HepG2 (cell line): ENCODE data around the gene TPPP2.

Source experiments
- CREB1 ChIP-seq, 2 experiments: fragments of 450-650 bp in 1 of 2; IDR thresholded peaks; 2 replicates each; pipeline ENCODE4 v1.6.1; 2016 to 2017; ENCODE audit warnings: control low read depth in 1 of 2, mild to moderate bottlenecking in 1 of 2, missing compliant biosample characterization in 1 of 2, missing genetic modification characterization in 1 of 2
- CTCF ChIP-seq: sonication (generic); formaldehyde crosslinking; IDR thresholded peaks from 2 replicates; pipeline ENCODE4 v1.5.0; 2020; ENCODE audit warnings: mild to moderate bottlenecking, missing genetic modification reagents, moderate library complexity
- GABPA ChIP-seq, 2 experiments: IDR thresholded peaks; 2 replicates each; pipeline ENCODE4 v1.6.1; 2011 to 2016; ENCODE audit warnings: low read depth in 2 of 2, low read length in 1 of 2, missing biosample characterization in 1 of 2, missing genetic modification characterization in 1 of 2
- KLF12 ChIP-seq: sonication (generic); formaldehyde crosslinking; IDR thresholded peaks from 2 replicates; pipeline ENCODE4 v1.4.0; 2020; ENCODE audit warnings: missing genetic modification reagents, borderline replicate concordance
- POLR2A ChIP-seq, 2 experiments: IDR thresholded peaks; 2 replicates each; pipeline ENCODE4 v1.6.1; 2011; ENCODE audit warnings: low read depth in 2 of 2, low read length in 2 of 2, mild to moderate bottlenecking in 1 of 2, moderate library complexity in 1 of 2; ENCODE audit not compliant: insufficient read depth in 1 of 2
- RAD21 ChIP-seq: fragments of 450-650 bp; formaldehyde crosslinking; IDR thresholded peaks from 2 replicates; pipeline ENCODE4 v1.5.0; 2020; ENCODE audit warnings: mild to moderate bottlenecking
- SKIL ChIP-seq: sonication (generic); formaldehyde crosslinking; IDR thresholded peaks from 2 replicates; pipeline ENCODE4 v1.8.0; 2022; ENCODE audit warnings: missing genetic modification reagents, mild to moderate bottlenecking, moderate library complexity, borderline replicate concordance
- YEATS4 ChIP-seq: sonication (generic); formaldehyde crosslinking; IDR thresholded peaks from 2 replicates; pipeline ENCODE4 v1.4.0; 2020; ENCODE audit warnings: missing genetic modification reagents, borderline replicate concordance
- ZFY ChIP-seq: sonication (generic); formaldehyde crosslinking; IDR thresholded peaks from 2 replicates; pipeline ENCODE4 v1.4.0; 2020; ENCODE audit warnings: missing genetic modification reagents
- ZNF280D ChIP-seq: sonication (generic); formaldehyde crosslinking; IDR thresholded peaks from 2 replicates; pipeline ENCODE4 v1.5.1; 2020; ENCODE audit warnings: mild to moderate bottlenecking, missing genetic modification reagents

- TF ChIP-seq CTCF (CRISPR knock-in tag) (no peak), SKIL (no peak), KLF12 (CRISPR knock-in tag) (no peak), YEATS4 (CRISPR knock-in tag) (no peak), CREB1 (IDR thresholded peaks at IDR 0.05) (no peak), CREB1 (CRISPR knock-in tag; IDR thresholded peaks at IDR 0.05) (no peak), POLR2A (IDR thresholded peaks at IDR 0.05; ENCODE audit: insufficient read depth in 1 of 2, low read depth in 2 of 2, low read length in 2 of 2) (no peak), RAD21 (no peak), ZFY (CRISPR knock-in tag) (no peak), ZNF280D (no peak), GABPA (IDR thresholded peaks at IDR 0.05; ENCODE audit: low read depth, low read length) (no peak), GABPA (CRISPR knock-in tag; IDR thresholded peaks at IDR 0.05; ENCODE audit: low read depth) (no peak)
Observed at GRCh38 chr14:21037156-21037555, 7.1 kb downstream of the TPPP2 start.
